ENCODE measurements around the gene SLC18A2. TPM values are rescaled to one million over a fixed set of nuclear protein-coding genes. Genes with fewer than 3 reads are reported as not detected.

The SLC18A2 gene
- total and polyA plus RNA-seq, 2 of the 8 experiments (the other 6 are each of a cell fraction or from before 2014, with no cell fraction given) = 6.5 to 7.0 TPM

DNA sequence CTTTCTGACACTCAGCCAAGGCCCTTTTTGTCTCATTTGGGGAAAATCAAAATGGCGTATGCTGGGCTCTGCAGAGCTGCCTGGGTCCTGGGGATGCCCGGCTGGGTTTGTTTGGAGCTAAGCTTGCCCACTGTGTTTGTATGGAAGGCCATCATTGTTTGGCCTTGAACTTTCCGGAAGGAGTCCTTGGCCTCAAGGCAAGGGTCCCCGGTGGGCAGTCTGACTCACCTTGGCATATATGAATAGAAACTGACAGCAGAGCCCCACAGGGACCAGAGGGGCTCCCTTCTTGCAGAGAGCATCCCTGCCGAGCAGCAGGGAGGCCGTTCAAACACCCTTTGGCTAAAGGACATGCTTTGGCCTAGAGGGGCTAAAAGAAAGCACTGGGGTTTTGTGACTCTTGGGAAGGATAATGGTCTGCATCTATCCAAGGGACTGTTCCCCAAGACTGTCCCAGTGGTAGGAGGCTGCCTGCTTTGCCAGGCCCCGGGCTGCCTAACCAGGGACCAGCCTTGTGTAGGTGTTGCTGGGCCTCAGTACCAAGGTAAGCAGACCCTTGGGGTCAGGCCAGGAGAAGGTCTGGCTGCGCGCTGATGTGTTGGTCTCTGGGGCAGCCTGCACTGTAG, 15.0 kb downstream of the SLC18A2 start (continued):
- TF ChIP-seq, protein P1, sequence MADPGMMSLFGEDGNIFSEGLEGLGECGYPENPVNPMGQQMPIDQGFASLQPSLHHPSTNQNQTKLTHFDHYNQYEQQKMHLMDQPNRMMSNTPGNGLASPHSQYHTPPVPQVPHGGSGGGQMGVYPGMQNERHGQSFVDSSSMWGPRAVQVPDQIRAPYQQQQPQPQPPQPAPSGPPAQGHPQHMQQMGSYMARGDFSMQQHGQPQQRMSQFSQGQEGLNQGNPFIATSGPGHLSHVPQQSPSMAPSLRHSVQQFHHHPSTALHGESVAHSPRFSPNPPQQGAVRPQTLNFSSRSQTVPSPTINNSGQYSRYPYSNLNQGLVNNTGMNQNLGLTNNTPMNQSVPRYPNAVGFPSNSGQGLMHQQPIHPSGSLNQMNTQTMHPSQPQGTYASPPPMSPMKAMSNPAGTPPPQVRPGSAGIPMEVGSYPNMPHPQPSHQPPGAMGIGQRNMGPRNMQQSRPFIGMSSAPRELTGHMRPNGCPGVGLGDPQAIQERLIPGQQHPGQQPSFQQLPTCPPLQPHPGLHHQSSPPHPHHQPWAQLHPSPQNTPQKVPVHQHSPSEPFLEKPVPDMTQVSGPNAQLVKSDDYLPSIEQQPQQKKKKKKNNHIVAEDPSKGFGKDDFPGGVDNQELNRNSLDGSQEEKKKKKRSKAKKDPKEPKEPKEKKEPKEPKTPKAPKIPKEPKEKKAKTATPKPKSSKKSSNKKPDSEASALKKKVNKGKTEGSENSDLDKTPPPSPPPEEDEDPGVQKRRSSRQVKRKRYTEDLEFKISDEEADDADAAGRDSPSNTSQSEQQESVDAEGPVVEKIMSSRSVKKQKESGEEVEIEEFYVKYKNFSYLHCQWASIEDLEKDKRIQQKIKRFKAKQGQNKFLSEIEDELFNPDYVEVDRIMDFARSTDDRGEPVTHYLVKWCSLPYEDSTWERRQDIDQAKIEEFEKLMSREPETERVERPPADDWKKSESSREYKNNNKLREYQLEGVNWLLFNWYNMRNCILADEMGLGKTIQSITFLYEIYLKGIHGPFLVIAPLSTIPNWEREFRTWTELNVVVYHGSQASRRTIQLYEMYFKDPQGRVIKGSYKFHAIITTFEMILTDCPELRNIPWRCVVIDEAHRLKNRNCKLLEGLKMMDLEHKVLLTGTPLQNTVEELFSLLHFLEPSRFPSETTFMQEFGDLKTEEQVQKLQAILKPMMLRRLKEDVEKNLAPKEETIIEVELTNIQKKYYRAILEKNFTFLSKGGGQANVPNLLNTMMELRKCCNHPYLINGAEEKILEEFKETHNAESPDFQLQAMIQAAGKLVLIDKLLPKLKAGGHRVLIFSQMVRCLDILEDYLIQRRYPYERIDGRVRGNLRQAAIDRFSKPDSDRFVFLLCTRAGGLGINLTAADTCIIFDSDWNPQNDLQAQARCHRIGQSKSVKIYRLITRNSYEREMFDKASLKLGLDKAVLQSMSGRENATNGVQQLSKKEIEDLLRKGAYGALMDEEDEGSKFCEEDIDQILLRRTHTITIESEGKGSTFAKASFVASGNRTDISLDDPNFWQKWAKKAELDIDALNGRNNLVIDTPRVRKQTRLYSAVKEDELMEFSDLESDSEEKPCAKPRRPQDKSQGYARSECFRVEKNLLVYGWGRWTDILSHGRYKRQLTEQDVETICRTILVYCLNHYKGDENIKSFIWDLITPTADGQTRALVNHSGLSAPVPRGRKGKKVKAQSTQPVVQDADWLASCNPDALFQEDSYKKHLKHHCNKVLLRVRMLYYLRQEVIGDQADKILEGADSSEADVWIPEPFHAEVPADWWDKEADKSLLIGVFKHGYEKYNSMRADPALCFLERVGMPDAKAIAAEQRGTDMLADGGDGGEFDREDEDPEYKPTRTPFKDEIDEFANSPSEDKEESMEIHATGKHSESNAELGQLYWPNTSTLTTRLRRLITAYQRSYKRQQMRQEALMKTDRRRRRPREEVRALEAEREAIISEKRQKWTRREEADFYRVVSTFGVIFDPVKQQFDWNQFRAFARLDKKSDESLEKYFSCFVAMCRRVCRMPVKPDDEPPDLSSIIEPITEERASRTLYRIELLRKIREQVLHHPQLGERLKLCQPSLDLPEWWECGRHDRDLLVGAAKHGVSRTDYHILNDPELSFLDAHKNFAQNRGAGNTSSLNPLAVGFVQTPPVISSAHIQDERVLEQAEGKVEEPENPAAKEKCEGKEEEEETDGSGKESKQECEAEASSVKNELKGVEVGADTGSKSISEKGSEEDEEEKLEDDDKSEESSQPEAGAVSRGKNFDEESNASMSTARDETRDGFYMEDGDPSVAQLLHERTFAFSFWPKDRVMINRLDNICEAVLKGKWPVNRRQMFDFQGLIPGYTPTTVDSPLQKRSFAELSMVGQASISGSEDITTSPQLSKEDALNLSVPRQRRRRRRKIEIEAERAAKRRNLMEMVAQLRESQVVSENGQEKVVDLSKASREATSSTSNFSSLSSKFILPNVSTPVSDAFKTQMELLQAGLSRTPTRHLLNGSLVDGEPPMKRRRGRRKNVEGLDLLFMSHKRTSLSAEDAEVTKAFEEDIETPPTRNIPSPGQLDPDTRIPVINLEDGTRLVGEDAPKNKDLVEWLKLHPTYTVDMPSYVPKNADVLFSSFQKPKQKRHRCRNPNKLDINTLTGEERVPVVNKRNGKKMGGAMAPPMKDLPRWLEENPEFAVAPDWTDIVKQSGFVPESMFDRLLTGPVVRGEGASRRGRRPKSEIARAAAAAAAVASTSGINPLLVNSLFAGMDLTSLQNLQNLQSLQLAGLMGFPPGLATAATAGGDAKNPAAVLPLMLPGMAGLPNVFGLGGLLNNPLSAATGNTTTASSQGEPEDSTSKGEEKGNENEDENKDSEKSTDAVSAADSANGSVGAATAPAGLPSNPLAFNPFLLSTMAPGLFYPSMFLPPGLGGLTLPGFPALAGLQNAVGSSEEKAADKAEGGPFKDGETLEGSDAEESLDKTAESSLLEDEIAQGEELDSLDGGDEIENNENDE (IDR thresholded peaks at IDR 0.05; ENCODE audit: insufficient replicate concordance, low read length) = no peak
- TF ChIP-seq HDAC2 (IDR thresholded peaks at IDR 0.05; ENCODE audit: borderline replicate concordance in 1 of 2, low read depth in 2 of 2, low read length in 2 of 2) = no peak
- no peak for TF ChIP-seq TBP (IDR thresholded peaks at IDR 0.05; ENCODE audit: low read depth, low read length)
- TF ChIP-seq GTF2F1 (IDR thresholded peaks at IDR 0.05; ENCODE audit: borderline replicate concordance, low read depth, low read length) = no peak
- TF ChIP-seq YY1 (IDR thresholded peaks at IDR 0.05; ENCODE audit: low read depth, low read length) = no peak
- no peak for TF ChIP-seq RFX5 (IDR thresholded peaks at IDR 0.05; ENCODE audit: borderline replicate concordance, low read depth, low read length)
- no peak for TF ChIP-seq TCF12 (IDR thresholded peaks at IDR 0.05; ENCODE audit: low read depth, low read length)
- no peak for TF ChIP-seq GABPA (IDR thresholded peaks at IDR 0.05; ENCODE audit: borderline replicate concordance, insufficient read depth, low read length)
- TF ChIP-seq POLR2AphosphoS5 (IDR thresholded peaks at IDR 0.05; ENCODE audit: low read depth, low read length) = no peak
- TF ChIP-seq MAFK (IDR thresholded peaks at IDR 0.05; ENCODE audit: low read depth, low read length) = no peak
- no peak for TF ChIP-seq EZH2 (IDR thresholded peaks at IDR 0.05; ENCODE audit: low read depth, low read length, severe bottlenecking)
